Mucosa of descending colon (tissue), 3 donors: ENCODE measurements around the gene SRSF5. TPM values are rescaled to one million over a fixed set of nuclear protein-coding genes. Genes with fewer than 3 reads are reported as not detected.

Experiments
- ATAC-seq: fragments of 200-7000 bp; cut with Tn5 transposase; one replicate; pipeline ENCODE4 v1.9.1; 2020; ENCODE audit warnings: mild to moderate bottlenecking, moderate library complexity
- DNase-seq, 3 donors: peaks; one replicate each; pipeline ENCODE4 v3.0.0-alpha.2; 2020
- H3K36me3 ChIP-seq: fragments of 200-600 bp; one replicate; pipeline ENCODE4 v1.8.0; 2021; ENCODE audit warnings: low read depth, mild to moderate bottlenecking
- H3K4me1 ChIP-seq: fragments of 200-600 bp; one replicate; pipeline ENCODE4 v1.8.0; 2021; ENCODE audit warnings: low read depth, mild to moderate bottlenecking
- H3K4me3 ChIP-seq: fragments of 200-600 bp; one replicate; pipeline ENCODE4 v1.8.0; 2021; ENCODE audit warnings: mild to moderate bottlenecking
- H3K9me3 ChIP-seq: fragments of 200-600 bp; one replicate; pipeline ENCODE4 v1.8.0; 2021; ENCODE audit warnings: mild to moderate bottlenecking
- CTCF ChIP-seq: fragments of 200-600 bp; IDR thresholded peaks from one replicate; pipeline ENCODE4 v1.8.0; 2022; ENCODE audit warnings: antibody characterized with exemption, mild to moderate bottlenecking
- intact Hi-C, 2 donors: fragments of 100-400 bp; cut with DNase I in 1 of 2; cut with micrococcal nuclease in 1 of 2; formaldehyde crosslinking; loops; one replicate each; pipeline versions ENCODE4 v1.11.0 to v1.11.1; 2022; cut with DNase I, micrococcal nuclease
- total RNA-seq, 3 donors: library from RNA; stranded (reverse); fragmentation: NEBNext Ultra II Directional in 2 of 3; extraction: Animal tissue kit (Norgen Biotek cat#: 25700) in 2 of 3; gene quantifications; one replicate each; pipeline versions ENCODE4 v1.2.1 to v1.2.4, GENCODE V29; 2021 to 2023
- donor health status: DM: no; HTN: no; CAD: no; lungs with moderate emphysema.
- donor health status: DM: no; HTN: no; CAD: no.
- donor health status: DM: no; HTN: yes; CAD: no.

SRSF5 gene
- total RNA-seq, 3 donors from 2014 or later: 324 to 383 (median 352) TPM

GRCh38 chr14:69814397-69814796 lies 47.5 kb downstream of the SRSF5 start:
- no peak for TF ChIP-seq CTCF
- DNase-seq (no peak), ATAC-seq (peak; percentile 16)
- peaks cover 3% of the 10 kb centered on the region for H3K4me1 ChIP-seq
- intact Hi-C loops: loop anchor here in 1 of 2 donors (10.0 kb wide), 1 partner anchor 210 kb away; no protein-coding TSS in a partner anchor
- no peaks in the 10 kb centered on the region for H3K9me3 ChIP-seq
- no peaks in the 10 kb centered on the region for H3K36me3 ChIP-seq
- no peak overlapping the region for H3K4me3 ChIP-seq

- H3K4me3 ChIP-seq: no peak overlapping the region
- no peaks in the 10 kb centered on the region for H3K9me3 ChIP-seq
- no peak for TF ChIP-seq CTCF
- no peak for ATAC-seq
- no peaks in the 10 kb centered on the region for H3K36me3 ChIP-seq
- intact Hi-C loops: loop anchor here (5.0 to 10.0 kb wide), 2 partner anchors 209 to 212 kb away; no protein-coding TSS in a partner anchor
- no peak for DNase-seq
- peaks cover 3% of the 10 kb centered on the region for H3K4me1 ChIP-seq
Measured at GRCh38 chr14:69815556-69815955, 48.6 kb downstream of the SRSF5 start.

GRCh38 chr14:69816216-69816615 lies 49.3 kb downstream of the SRSF5 start:
- no peak for DNase-seq
- no peak for TF ChIP-seq CTCF

GRCh38 chr14:69818758-69819191 lies 51.8 kb downstream of the SRSF5 start:
- ATAC-seq: peak; percentile 82
- intact Hi-C loops: loop anchor here (5.0 to 10.0 kb wide), 2 partner anchors 206 to 209 kb away; no protein-coding TSS in a partner anchor
- H3K9me3 ChIP-seq: no peaks in the 10 kb centered on the region
- peak in 2 of 3 donors; percentile 39 to 79 for DNase-seq
- no peaks in the 10 kb centered on the region for H3K36me3 ChIP-seq
- peaks cover 3% of the 10 kb centered on the region for H3K4me1 ChIP-seq
- peak; percentile 48 for TF ChIP-seq CTCF
- no peak overlapping the region for H3K4me3 ChIP-seq

More at GRCh38 chr14:69816216-69816615, 49.3 kb downstream of the SRSF5 start:
- no peaks in the 10 kb centered on the region for H3K9me3 ChIP-seq
- peaks cover 3% of the 10 kb centered on the region for H3K4me1 ChIP-seq
- intact Hi-C loops: loop anchor here (5.0 to 10.0 kb wide), 2 partner anchors 209 to 211 kb away; no protein-coding TSS in a partner anchor
- no peak for ATAC-seq
- H3K36me3 ChIP-seq: no peaks in the 10 kb centered on the region
- H3K4me3 ChIP-seq: no peak overlapping the region

GRCh38 chr14:69819607-69820006 lies 52.7 kb downstream of the SRSF5 start:
- Histone ChIP-seq H3K9me3 (no peaks in the 10 kb centered on the region), H3K36me3 (no peaks in the 10 kb centered on the region), H3K4me3 (no peak overlapping the region), H3K4me1 (no peaks in the 10 kb centered on the region)
- DNase-seq (no peak), ATAC-seq (no peak)
- TF ChIP-seq CTCF: no peak
- intact Hi-C loops: loop anchor here (5.0 to 10.0 kb wide), 2 partner anchors 205 to 208 kb away; no protein-coding TSS in a partner anchor
